Neutrophil (primary cell): ENCODE measurements around the gene PIEZO1.

Experiments
- H3K27ac ChIP-seq: fragments of 200-600 bp; sonication (generic); 2 replicates; pipeline ENCODE4 v1.5.1; 2016; ENCODE audit warnings: mild to moderate bottlenecking, moderate library complexity
- H3K27me3 ChIP-seq: fragments of 200-600 bp; sonication (generic); 2 replicates; pipeline ENCODE4 v1.6.0; 2016; ENCODE audit warnings: mild to moderate bottlenecking
- H3K36me3 ChIP-seq: fragments of 200-600 bp; sonication (generic); 2 replicates; pipeline ENCODE4 v1.5.1; 2017
- H3K4me1 ChIP-seq, 2 experiments: fragments of 200-600 bp in 1 of 2; sonication (generic) in 1 of 2; 1 replicate in 1 of 2; 2 replicates in 1 of 2; pipeline versions ENCODE4 v1.5.1 to v1.6.1; 2013 to 2016; ENCODE audit warnings: low read depth in 1 of 2, low read length in 1 of 2, mild to moderate bottlenecking in 1 of 2, moderate library complexity in 1 of 2; ENCODE audit not compliant: control insufficient read depth in 1 of 2, insufficient read depth in 1 of 2
- H3K4me3 ChIP-seq, 2 experiments: fragments of 200-600 bp in 1 of 2; sonication (generic) in 1 of 2; 1 replicate in 1 of 2; 2 replicates in 1 of 2; pipeline ENCODE4 v1.5.1; 2013 to 2016; ENCODE audit warnings: low read depth in 1 of 2, low read length in 1 of 2, mild to moderate bottlenecking in 1 of 2, moderate library complexity in 1 of 2
- H3K9me3 ChIP-seq: fragments of 200-600 bp; sonication (generic); 2 replicates; pipeline ENCODE4 v1.5.1; 2016
- TF ChIP-seq, protein P1 (sequence below): fragments of 200-600 bp; sonication (generic); IDR thresholded peaks from 2 replicates; pipeline ENCODE4 v1.5.1; 2016; ENCODE audit warnings: antibody characterized with exemption

The PIEZO1 gene

DNA sequence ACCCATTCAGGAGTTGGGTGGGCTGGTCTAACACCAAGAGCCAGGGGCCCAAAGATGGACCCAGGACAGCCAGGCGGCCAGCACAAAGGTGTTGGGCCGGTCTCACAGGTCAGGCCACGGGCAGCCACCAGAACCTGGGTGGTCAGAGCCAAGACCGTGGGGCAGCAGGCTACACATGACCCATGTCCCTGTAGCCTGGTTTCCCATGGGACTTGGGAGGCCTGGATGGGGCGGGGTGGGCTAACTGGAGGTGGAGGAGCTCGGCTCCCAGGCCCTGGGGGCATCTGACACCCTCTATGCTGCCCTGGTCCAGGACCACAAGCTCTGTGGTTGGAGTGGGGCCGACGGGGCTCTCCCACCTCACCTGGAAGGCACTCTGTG lies 61.5 kb downstream of the PIEZO1 start:
- Histone ChIP-seq H3K27ac (no peak overlapping the region), H3K36me3 (peaks cover 78% of the 10 kb centered on the region), H3K27me3 (no peaks in the 10 kb centered on the region), H3K4me3 (no peak overlapping the region), H3K9me3 (no peaks in the 10 kb centered on the region), H3K4me1 (no peaks in the 10 kb centered on the region)
- TF ChIP-seq, protein P1, sequence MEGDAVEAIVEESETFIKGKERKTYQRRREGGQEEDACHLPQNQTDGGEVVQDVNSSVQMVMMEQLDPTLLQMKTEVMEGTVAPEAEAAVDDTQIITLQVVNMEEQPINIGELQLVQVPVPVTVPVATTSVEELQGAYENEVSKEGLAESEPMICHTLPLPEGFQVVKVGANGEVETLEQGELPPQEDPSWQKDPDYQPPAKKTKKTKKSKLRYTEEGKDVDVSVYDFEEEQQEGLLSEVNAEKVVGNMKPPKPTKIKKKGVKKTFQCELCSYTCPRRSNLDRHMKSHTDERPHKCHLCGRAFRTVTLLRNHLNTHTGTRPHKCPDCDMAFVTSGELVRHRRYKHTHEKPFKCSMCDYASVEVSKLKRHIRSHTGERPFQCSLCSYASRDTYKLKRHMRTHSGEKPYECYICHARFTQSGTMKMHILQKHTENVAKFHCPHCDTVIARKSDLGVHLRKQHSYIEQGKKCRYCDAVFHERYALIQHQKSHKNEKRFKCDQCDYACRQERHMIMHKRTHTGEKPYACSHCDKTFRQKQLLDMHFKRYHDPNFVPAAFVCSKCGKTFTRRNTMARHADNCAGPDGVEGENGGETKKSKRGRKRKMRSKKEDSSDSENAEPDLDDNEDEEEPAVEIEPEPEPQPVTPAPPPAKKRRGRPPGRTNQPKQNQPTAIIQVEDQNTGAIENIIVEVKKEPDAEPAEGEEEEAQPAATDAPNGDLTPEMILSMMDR = no peak

DNA sequence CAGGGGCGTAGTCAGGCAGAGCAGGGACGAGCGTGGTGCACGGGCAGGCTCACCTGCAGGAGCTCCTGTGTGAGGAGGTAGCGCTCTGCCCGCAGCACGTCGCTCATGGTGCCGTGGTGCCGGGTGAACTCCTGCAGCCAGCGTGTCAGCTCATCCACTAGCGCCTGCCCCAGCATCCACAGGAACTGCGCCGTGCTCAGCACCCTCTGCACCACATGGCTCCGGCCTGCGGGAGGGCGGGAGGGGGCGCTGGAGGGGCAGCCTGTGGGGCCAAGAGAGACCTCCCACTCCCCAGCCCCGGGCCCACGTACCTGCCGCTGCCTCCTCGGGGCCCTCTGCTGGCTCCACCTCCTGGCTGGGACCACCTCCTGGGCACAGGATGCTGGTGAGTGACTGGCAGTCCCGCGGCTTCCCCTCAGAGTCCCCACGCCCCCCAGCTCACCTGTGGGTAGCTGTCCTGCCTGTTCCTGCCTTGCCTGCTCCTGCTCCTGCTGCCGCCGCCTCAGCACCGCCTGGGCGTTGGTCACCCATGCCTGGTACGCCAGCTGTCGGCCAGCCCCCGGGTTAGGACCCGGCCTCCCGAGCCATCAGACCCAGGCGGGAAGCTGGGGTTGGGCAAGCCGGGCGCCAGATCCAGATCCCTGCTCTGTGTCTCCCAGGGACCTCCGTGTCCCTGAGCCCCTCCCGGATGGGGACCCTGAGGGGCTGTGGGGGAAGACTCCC lies 62.1 kb downstream of the PIEZO1 start:
- Histone ChIP-seq H3K4me3 (no peak overlapping the region), H3K27me3 (no peaks in the 10 kb centered on the region), H3K9me3 (no peaks in the 10 kb centered on the region), H3K27ac (no peak overlapping the region), H3K4me1 (no peaks in the 10 kb centered on the region), H3K36me3 (peaks cover 78% of the 10 kb centered on the region)
- TF ChIP-seq, protein P1 = no peak

DNA sequence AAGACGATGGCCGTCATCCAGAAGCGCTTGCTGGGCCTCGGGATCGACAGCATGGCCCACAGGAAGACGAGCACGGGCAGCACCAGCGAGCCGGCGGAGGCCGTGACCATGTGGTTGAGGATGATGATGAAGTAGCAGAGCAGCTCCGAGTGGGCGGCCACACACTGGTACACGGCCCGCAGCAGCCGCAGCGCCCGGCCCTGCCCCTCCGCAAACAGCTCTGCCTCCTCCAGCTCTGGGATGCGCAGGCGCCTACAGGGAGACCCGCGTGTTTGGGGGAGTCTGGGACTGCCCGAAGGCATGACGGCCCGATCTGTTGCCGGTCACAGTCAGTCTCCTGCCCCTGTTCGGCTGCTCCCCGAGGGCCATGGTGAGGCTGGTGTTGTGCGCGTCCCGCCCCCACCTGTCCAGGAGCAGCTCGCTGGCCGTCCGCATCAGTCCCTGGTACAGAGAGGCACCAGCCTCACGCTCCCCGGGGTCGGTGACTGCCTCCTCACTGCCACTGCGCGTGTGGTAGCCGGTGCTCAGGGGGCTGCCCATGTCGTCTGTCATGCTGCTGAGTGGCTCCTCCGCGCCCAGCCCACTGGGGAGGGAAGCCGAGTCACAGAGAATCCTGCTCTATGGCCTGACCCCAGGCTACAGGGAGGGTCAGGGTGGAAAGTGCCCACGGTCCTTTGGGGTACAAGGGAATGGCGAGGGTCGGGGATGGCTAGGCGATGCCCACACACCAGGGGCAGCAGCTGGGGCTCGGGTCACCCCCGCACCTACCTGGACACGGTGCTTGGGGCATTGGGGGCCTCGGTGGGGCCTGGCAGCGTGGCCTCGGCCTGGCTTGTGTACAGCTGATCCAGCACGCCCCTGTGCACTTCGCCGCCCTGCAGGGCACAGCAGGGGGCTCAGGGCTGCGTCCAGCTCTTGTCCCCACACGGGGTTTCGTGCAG lies 62.9 kb downstream of the PIEZO1 start:
- Histone ChIP-seq H3K9me3 (no peaks in the 10 kb centered on the region), H3K27me3 (no peaks in the 10 kb centered on the region), H3K4me3 (no peak overlapping the region), H3K36me3 (peaks cover 74% of the 10 kb centered on the region), H3K4me1 (no peaks in the 10 kb centered on the region), H3K27ac (no peak overlapping the region)
- TF ChIP-seq, protein P1 = no peak

DNA sequence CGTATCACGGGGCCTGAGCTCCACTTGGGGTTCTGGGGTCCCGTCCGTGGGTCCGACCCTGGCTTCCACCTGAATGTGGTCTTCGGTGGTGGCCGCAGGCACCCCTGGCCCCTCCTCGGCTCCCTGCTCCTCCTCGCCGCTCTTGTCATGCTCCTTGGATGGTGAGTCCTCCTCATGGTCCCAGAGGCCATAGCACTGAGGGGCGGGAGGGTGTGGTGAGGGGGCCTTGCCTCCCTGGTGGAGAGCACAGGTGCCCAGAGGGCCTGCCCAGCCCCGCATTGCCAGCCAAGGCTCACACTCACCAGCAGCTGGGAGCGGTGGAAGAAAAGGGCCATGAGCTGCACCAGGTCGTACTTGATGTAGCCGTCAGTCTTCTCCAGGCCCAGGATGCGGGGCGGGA lies 63.8 kb downstream of the PIEZO1 start:
- Histone ChIP-seq H3K4me3 (no peak overlapping the region), H3K4me1 (no peaks in the 10 kb centered on the region), H3K9me3 (no peaks in the 10 kb centered on the region), H3K36me3 (peaks cover 74% of the 10 kb centered on the region), H3K27me3 (no peaks in the 10 kb centered on the region), H3K27ac (no peak overlapping the region)
- TF ChIP-seq, protein P1 = no peak

DNA sequence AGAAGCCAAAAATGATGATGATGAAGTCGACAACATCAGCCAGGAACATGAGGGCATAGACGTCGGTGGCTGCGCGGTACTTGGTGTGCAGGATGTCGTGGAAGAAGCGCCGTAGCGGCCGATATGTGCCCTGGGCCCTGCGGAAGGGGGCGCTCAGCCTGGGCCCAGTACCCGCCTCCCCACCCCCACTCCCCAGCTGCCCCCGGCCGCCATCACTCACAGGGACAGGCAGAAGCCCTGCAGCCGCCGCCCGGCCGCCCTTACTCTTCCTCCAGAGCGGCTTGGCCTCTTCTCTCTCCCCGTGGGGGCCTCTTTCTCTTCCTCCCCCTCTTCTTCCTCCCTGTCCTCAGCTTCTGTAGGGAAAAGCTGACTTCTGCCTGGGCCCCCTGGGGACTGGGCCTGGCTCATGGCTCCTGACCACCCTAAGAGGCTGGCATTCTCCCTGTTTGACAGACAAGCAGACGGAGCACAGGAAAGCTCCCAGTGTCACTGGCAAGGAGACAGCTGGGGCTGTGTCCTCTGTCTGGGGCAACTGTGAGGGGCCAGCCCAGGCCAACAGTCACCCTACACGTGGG lies 64.5 kb downstream of the PIEZO1 start:
- Histone ChIP-seq H3K36me3 (peaks cover 74% of the 10 kb centered on the region), H3K9me3 (no peaks in the 10 kb centered on the region), H3K4me1 (no peaks in the 10 kb centered on the region), H3K27ac (no peak overlapping the region), H3K27me3 (no peaks in the 10 kb centered on the region), H3K4me3 (no peak overlapping the region)
- TF ChIP-seq, protein P1 = no peak
